Ectodermal cell (in vitro differentiated cells): ENCODE results near the gene CREBL2.
"Not testable (repeated sequence)": the region's sequence is repeated elsewhere in the genome, so short reads cannot be mapped to it uniquely, and the experiment has no call there.

Experiments used
- H3K27ac ChIP-seq: 2 replicates; pipeline ENCODE4 v1.7.0; 2013; ENCODE audit warnings: mild to moderate bottlenecking, low read depth, low read length; ENCODE audit not compliant: insufficient read depth, poor library complexity, severe bottlenecking
- H3K27me3 ChIP-seq: 2 replicates; pipeline ENCODE4 v1.7.0; 2013; ENCODE audit warnings: mild to moderate bottlenecking, low read length; ENCODE audit not compliant: insufficient read depth, control insufficient read depth, poor library complexity, severe bottlenecking
- H3K36me3 ChIP-seq: one replicate; pipeline ENCODE4 v1.7.0; 2013; ENCODE audit warnings: low read length; ENCODE audit not compliant: control insufficient read depth, insufficient read depth
- H3K4me1 ChIP-seq: one replicate; pipeline ENCODE4 v1.7.0; 2013; ENCODE audit warnings: low read length; ENCODE audit not compliant: control insufficient read depth, insufficient read depth
- H3K4me3 ChIP-seq: 2 replicates; pipeline ENCODE4 v1.7.0; 2013; ENCODE audit warnings: low read depth, low read length, control low read depth; ENCODE audit not compliant: insufficient read depth
- H3K9me3 ChIP-seq: 2 replicates; pipeline ENCODE4 v1.7.0; 2013; ENCODE audit warnings: mild to moderate bottlenecking, low read length, moderate library complexity; ENCODE audit not compliant: control insufficient read depth
- WGBS, 2 experiments: methylation state at CpG; one replicate each; pipeline ENCODE4 v1.1.7; 2013; ENCODE audit warnings: missing lambda C conversion rate in 2 of 2; 5-methylcytosine and 5-hydroxymethylcytosine counted together

CREBL2 gene

GRCh38 chr12:12651752-12652151 lies 40.1 kb downstream of the CREBL2 start:
- H3K4me1 ChIP-seq: no peaks in the 10 kb centered on the region
- no peak overlapping the region for H3K4me3 ChIP-seq
- no peak overlapping the region for H3K27ac ChIP-seq
- no peaks in the 10 kb centered on the region for H3K27me3 ChIP-seq
- H3K9me3 ChIP-seq: peaks cover 2% of the 10 kb centered on the region
- no peaks in the 10 kb centered on the region for H3K36me3 ChIP-seq

DNA sequence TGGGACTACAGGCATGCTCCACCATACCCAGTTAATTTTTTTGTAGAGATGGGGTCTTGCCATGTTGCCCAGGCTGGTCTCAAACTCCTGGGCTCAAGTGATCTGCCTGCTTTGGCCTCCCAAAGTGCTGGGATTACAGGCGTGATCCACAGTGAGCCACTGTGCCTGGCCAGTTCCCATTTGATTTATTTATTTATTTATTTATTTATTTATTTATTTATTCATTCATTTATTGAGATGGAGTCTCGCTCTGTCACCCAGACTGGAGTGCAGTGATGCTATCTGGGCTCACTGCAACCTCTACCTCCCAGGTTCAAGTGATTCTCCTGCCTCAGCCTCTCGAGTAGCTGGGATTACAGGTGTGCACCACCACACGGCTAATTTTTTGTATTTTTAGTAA lies 41.0 kb downstream of the CREBL2 start:
- not testable (repeated sequence) for H3K9me3 ChIP-seq, H3K27me3 ChIP-seq, H3K4me1 ChIP-seq, H3K27ac ChIP-seq, H3K4me3 ChIP-seq, H3K36me3 ChIP-seq
- 92 to 99% methylated on average over 4 of the region's 4 CpGs for WGBS, 2 experiments

DNA sequence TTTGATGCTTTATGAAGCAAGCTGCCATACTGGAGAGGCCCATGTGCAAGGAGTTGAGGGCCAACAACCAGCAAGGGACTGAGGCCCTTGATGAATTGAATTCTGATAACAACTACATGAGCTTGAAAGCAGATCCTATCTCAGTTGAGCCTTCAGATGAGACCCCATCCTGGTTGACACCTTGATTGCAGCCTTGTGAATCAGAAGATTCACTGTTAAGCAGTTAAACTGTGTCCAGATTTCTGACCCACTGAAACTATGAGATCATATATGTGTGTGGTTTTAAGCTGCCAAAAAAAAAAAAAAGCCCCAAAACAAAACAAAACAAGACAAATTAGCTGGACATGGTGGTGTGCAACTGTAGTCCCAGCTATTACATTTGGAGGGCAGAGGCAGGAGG lies 42.2 kb downstream of the CREBL2 start:
- Histone ChIP-seq H3K36me3 (no peaks in the 10 kb centered on the region), H3K27ac (no peak overlapping the region), H3K9me3 (no peaks in the 10 kb centered on the region), H3K27me3 (no peaks in the 10 kb centered on the region), H3K4me3 (no peak overlapping the region), H3K4me1 (no peaks in the 10 kb centered on the region)

DNA sequence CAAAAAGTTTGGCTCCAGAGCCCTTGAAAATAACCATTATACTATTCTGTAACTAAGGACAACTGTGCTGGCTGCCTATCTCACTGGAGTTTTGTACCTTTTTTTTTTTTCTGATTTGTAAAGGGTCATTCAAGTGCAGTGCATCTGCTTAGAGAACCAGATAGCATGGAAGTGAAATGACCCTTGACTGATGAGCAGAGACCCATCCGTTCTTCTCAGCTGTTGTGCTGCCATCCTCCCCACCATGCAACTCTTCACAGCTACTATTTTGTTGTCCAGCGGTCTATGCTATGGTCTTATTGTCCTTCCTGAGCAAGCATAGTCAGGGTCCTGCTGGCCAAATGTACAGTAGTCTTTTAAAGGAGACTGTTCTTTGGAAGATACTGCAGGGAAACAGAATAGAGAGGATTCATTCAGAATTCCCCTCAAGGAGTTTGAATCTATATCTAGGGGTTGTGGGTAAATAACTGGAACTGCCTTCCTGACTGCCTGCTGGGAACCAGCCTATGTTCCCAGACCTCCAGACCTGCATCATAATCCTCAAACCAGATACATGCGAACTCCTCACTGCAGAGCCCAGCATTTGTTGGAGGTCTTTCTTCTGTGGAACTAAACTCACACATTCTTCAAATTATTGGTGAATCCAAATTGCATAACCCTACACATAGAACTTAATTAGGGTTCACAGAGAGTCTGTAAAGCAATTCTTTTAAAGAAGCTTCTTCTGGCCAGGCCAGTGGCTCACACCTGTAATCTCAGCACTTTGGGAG lies 43.2 kb downstream of the CREBL2 start:
- H3K27me3 ChIP-seq: no peaks in the 10 kb centered on the region
- WGBS, 2 experiments: 84 to 87% methylated on average over 3 of the region's 3 CpGs

GRCh38 chr12:12660201-12660600 lies 48.5 kb downstream of the CREBL2 start:
- no peak overlapping the region for H3K27ac ChIP-seq
- no peaks in the 10 kb centered on the region for H3K4me1 ChIP-seq
- no peak overlapping the region for H3K4me3 ChIP-seq
- peaks cover 5% of the 10 kb centered on the region for H3K36me3 ChIP-seq
- no peaks in the 10 kb centered on the region for H3K9me3 ChIP-seq
- H3K27me3 ChIP-seq: no peaks in the 10 kb centered on the region
- 53 to 63% methylated on average over 3 of the region's 3 CpGs for WGBS, 2 experiments

More for the DNA sequence above, 43.2 kb downstream of the CREBL2 start:
- no peak overlapping the region for H3K4me3 ChIP-seq
- no peaks in the 10 kb centered on the region for H3K4me1 ChIP-seq
- peak overlapping the region; percentile 39 for H3K27ac ChIP-seq
- peaks cover 3% of the 10 kb centered on the region for H3K36me3 ChIP-seq
- no peaks in the 10 kb centered on the region for H3K9me3 ChIP-seq

DNA sequence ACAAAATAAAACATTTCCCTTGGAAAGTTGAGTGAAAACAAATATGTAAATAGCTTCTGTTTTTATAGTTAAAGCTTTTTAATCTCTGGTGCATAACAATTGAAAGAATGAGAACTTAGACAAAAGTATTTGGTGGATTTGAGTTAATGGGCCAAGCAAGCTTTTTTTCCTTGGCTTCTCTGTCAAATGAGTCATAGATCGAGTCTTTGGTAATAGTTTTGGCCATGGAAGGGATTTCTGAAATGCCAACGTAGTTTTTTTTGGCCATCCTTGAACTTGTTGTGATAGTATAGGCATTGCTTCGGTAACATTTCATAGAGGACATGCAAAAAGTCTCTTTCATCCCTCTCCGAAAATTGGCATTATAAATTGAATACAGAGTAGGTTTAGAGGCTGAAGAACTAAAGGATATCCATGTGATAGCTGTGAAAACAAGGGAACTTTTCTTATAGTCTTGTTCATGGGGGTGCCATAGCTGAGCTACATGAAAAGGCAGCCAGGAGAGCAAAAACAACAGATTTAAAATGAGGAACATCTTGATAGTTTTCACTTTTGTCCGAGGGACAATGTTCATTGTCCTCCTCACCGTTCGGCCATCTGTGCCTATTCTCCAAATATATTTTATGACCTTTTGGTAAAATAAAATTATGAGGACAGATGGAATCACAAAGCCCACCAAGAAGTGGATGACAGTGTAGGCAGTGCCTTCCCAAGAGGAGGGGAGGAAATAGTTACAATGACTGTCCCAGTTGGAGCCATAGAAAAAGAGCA lies 49.6 kb downstream of the CREBL2 start:
- Histone ChIP-seq H3K9me3 (no peaks in the 10 kb centered on the region), H3K27ac (no peak overlapping the region), H3K27me3 (no peaks in the 10 kb centered on the region), H3K36me3 (peaks cover 6% of the 10 kb centered on the region), H3K4me1 (no peaks in the 10 kb centered on the region), H3K4me3 (no peak overlapping the region)
- 63 to 73% methylated on average over 5 to 7 of the region's 7 CpGs for WGBS, 2 experiments

DNA sequence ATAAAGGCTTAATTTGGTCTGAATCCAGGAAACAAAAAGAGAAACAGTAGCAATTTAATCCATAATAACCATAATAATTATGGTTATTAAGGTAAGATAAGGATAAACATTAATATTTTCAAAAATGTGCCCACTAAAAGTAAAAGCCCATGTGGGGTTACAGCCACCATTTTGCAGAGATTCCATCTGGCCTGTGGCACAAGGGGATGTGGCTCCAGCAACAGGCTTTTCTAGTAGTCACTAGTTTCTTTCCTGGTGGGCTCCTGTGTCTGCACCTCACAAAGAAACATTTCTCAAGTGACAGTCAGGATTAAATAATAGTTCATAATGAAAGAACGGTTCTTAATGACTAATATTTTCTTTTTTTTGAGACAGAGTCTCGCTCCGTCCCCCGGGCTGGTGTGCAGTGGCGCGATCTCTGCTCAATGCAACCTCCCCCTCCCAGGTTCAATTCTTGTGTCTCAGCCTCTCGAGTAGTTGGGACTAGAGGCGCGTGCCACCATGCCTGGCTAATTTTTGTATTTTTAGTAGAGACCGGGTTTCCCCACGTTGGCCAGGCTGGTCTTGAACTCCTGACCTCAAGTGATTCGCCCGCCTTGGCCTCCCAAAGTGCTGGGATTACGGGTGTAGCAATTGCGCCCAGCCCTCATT lies 52.1 kb downstream of the CREBL2 start:
- no peaks in the 10 kb centered on the region for H3K9me3 ChIP-seq
- H3K27ac ChIP-seq: no peak overlapping the region
- no peaks in the 10 kb centered on the region for H3K27me3 ChIP-seq
- H3K4me3 ChIP-seq: no peak overlapping the region
- WGBS, 2 experiments: 90 to 95% methylated on average over 15 of the region's 15 CpGs
- H3K4me1 ChIP-seq: no peaks in the 10 kb centered on the region
- peaks cover 6% of the 10 kb centered on the region for H3K36me3 ChIP-seq

- Histone ChIP-seq H3K4me3 (no peak overlapping the region), H3K4me1 (no peaks in the 10 kb centered on the region), H3K27me3 (no peaks in the 10 kb centered on the region), H3K9me3 (no peaks in the 10 kb centered on the region), H3K36me3 (peaks cover 3% of the 10 kb centered on the region), H3K27ac (no peak overlapping the region)
- WGBS, 2 experiments: 73 to 80% methylated on average over 13 of the region's 13 CpGs
Measured at GRCh38 chr12:12665194-12665593, 53.5 kb downstream of the CREBL2 start.

- H3K9me3 ChIP-seq: no peaks in the 10 kb centered on the region
- H3K4me3 ChIP-seq: no peak overlapping the region
- peaks cover 3% of the 10 kb centered on the region for H3K36me3 ChIP-seq
- no peaks in the 10 kb centered on the region for H3K27me3 ChIP-seq
- H3K27ac ChIP-seq: no peak overlapping the region
- no peaks in the 10 kb centered on the region for H3K4me1 ChIP-seq
- WGBS, 2 experiments: no CpG with 5 or more reads among the region's 1 CpG
Measured at GRCh38 chr12:12668005-12668404, 56.3 kb downstream of the CREBL2 start.

DNA sequence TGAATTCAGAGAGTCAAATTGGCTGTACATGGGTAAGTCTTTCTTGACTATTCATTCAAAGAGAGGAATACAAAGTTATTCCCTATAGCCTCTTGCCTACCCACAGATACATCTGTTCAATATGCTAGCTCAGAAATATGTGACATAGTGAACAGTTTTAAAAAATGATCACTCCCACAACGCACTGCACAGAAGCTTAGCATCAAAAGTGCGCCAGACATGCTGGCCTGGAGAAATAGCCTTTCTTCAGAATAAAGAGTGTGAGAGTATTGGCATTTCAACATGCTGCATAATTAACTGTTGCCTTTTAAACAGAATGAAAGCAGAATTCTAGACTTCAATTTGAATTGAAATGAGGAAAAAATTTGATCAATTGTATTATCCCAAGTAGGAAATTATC lies 57.3 kb downstream of the CREBL2 start:
- Histone ChIP-seq H3K27ac (no peak overlapping the region), H3K36me3 (peaks cover 3% of the 10 kb centered on the region), H3K27me3 (no peaks in the 10 kb centered on the region), H3K9me3 (no peaks in the 10 kb centered on the region), H3K4me1 (no peaks in the 10 kb centered on the region), H3K4me3 (no peak overlapping the region)
- 98 to 100% methylated on average over 1 to 2 of the region's 2 CpGs for WGBS, 2 experiments
